IPS-20b (cell line): Measurements from ENCODE around the gene SLCO4A1.

Source experiments
- H3K27ac ChIP-seq: one replicate; pipeline ENCODE4 v1.5.1; 2013; ENCODE audit warnings: low read length
- H3K27me3 ChIP-seq: 2 replicates; pipeline ENCODE4 v1.6.1; 2013; ENCODE audit warnings: mild to moderate bottlenecking, low read length, inconsistent platforms; ENCODE audit not compliant: insufficient read depth
- H3K36me3 ChIP-seq: 2 replicates; pipeline ENCODE4 v1.6.1; 2013; ENCODE audit warnings: low read depth, mild to moderate bottlenecking, inconsistent platforms, low read length, moderate library complexity; ENCODE audit not compliant: insufficient read depth
- H3K4me1 ChIP-seq: 2 replicates; pipeline ENCODE4 v1.6.1; 2013; ENCODE audit warnings: mild to moderate bottlenecking, control low read depth, inconsistent platforms, low read length, moderate library complexity; ENCODE audit not compliant: insufficient read depth
- H3K4me3 ChIP-seq: 2 replicates; pipeline ENCODE4 v1.5.1; 2013; ENCODE audit warnings: mild to moderate bottlenecking, low read length, inconsistent platforms
- H3K9ac ChIP-seq: 2 replicates; pipeline ENCODE4 v1.6.1; 2013; ENCODE audit warnings: low read depth, mild to moderate bottlenecking, inconsistent platforms, low read length, moderate library complexity
- H3K9me3 ChIP-seq: 2 replicates; pipeline ENCODE4 v1.6.1; 2013; ENCODE audit warnings: mild to moderate bottlenecking, low read depth, low read length, inconsistent platforms; ENCODE audit not compliant: insufficient read depth

The SLCO4A1 gene

DNA sequence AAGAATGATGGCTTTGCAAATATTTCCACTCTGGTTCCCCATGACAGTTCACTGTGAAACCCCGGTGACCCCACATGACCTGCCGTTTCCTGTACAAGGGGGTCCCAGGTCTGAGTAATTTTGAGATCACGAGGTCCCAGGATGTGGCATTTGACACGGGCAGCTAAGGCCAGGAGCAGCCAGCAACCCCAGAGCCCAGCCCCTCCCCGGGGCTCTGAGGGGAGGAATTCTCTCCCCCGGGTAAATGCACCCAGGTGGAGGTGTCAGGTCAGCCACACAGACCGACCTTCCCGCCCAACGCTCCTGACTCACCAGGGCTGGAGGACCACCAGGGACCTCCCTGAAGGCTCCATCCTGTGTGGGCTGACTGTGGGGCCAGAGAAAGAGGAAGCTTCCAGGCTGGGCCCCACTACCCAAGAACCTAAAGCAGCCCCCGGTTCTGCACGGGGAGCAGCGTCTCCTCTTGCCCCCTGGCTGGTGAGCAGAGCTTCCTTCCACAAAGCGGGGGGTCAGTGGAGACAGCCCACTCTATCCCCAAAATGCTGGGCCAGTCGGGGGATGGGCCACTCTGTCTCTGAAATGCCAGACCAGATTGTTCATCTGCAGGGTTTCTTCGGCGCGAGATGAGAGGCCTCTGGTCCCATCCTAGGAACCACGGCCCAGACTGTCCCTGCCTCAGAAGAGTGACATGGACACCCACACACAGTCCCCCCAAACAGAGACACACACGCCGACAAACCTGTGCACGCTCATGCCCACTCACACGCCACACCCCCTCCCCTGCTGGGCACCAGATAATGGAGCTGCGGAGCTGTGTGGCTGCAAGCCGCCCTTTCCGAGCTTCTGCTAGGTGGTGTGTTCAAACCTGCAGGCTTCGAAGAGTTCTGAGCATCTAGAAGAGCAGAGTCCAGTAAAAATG, 23.4 kb upstream of the SLCO4A1 start:
- Histone ChIP-seq H3K4me1 (peaks cover 9% of the 10 kb centered on the region), H3K27me3 (no peaks in the 10 kb centered on the region), H3K4me3 (no peak overlapping the region), H3K9me3 (no peaks in the 10 kb centered on the region), H3K27ac (no peak overlapping the region), H3K9ac (no peak overlapping the region), H3K36me3 (no peaks in the 10 kb centered on the region)

DNA sequence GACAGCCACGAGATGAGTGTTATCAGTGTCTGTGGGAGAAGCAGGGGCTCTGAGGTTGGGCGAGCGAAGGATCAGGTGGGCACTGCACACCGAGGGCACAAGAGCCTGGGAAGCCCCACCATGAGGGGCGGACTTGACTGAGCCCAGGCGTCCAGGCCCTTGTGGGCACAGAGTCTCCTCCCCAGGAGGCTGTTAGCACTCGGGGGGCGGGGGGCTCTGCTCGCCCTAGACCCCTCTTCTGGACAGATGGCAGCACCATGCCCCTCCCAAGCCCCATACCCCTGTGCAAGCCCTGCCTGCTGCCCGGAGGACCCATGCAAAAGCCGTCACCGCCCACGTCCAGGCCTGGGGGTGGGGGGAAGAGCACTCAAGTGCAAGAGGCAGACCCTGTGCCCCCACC, 21.7 kb upstream of the SLCO4A1 start:
- Histone ChIP-seq H3K4me1 (peaks cover 12% of the 10 kb centered on the region), H3K9ac (no peak overlapping the region), H3K4me3 (no peak overlapping the region), H3K9me3 (no peaks in the 10 kb centered on the region), H3K27ac (no peak overlapping the region), H3K36me3 (no peaks in the 10 kb centered on the region), H3K27me3 (no peaks in the 10 kb centered on the region)

DNA sequence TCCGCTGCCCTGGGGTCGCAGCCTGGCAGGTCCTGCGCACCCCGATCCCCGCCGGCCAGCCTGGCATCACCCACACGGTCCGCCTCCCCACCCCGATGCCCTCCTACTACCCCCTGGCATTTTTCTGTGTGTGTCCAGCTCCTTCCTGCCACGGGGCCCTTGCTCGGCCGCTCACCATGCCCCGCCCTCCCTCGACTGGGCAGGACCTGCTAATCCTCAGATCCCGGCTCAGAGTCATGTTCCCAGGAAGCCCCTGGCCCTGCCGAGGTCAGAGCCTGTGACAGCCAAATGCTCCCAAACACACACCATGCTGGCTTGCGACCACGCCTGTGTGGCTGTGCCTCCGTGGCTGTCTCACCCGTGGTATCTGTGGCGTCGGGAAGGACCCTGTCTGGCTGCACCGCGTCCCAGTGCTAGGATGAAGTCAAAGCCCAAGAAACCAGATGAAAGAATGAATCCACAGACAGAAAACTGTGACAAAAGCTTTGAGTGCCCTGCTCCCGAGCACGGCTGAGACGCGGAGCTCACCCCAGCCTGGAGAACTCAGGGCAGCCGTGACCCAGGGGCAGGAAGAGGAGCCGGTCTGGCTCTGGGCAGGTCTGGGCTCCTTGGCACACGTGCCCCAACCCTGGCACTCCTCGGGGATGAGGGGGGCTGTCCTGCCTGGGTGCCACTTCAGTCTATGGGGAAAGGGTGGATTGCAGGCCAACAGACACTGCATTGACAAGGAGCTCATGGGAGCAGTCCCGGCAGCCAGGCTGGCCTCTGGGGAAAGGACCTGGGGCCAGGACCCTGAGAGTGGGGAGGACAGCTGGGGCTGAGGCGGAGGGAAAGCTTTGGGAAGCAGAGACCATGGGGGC, 20.8 kb upstream of the SLCO4A1 start:
- H3K4me3 ChIP-seq: no peak overlapping the region
- H3K27me3 ChIP-seq: no peaks in the 10 kb centered on the region
- H3K36me3 ChIP-seq: no peaks in the 10 kb centered on the region
- H3K4me1 ChIP-seq: peaks cover 12% of the 10 kb centered on the region
- H3K9ac ChIP-seq: no peak overlapping the region
- H3K27ac ChIP-seq: no peak overlapping the region
- no peaks in the 10 kb centered on the region for H3K9me3 ChIP-seq

DNA sequence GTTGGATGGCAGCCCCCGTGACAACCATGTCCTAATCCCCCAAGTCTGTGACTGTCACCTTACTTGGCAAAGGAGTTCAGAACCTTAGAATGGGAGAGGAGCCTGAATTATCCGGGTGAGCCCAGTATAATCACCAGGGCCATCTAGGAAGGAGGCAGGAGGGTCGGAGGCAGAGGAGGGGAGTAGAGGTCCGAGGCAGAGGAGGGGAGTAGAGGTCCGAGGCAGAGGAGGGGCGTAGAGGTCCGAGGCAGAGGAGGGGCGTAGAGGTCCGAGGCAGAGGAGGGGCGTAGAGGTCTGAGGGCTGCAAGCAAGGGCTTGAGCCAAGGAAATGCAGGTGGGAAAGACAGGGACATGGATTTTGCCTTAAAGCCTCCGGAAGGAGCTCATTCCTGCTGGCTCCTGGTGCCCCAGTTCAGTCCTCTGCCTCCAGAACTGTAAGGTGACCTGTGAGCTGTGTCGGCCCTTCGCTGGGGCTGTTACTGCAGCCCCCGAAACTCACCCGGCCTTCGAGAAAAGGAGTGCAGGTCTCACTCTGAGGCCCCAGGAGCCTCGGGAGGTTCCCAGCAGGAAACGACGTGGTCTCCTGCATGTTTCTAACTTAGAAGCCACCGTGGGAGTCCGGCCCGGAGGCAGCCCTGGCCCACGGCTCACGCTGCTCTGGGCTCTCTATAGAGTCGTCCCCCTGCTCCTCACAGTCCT, 20.0 kb upstream of the SLCO4A1 start:
- no peaks in the 10 kb centered on the region for H3K36me3 ChIP-seq
- no peak overlapping the region for H3K27ac ChIP-seq
- H3K4me3 ChIP-seq: no peak overlapping the region
- H3K9ac ChIP-seq: no peak overlapping the region
- no peaks in the 10 kb centered on the region for H3K27me3 ChIP-seq
- H3K4me1 ChIP-seq: peaks cover 12% of the 10 kb centered on the region
- no peaks in the 10 kb centered on the region for H3K9me3 ChIP-seq

DNA sequence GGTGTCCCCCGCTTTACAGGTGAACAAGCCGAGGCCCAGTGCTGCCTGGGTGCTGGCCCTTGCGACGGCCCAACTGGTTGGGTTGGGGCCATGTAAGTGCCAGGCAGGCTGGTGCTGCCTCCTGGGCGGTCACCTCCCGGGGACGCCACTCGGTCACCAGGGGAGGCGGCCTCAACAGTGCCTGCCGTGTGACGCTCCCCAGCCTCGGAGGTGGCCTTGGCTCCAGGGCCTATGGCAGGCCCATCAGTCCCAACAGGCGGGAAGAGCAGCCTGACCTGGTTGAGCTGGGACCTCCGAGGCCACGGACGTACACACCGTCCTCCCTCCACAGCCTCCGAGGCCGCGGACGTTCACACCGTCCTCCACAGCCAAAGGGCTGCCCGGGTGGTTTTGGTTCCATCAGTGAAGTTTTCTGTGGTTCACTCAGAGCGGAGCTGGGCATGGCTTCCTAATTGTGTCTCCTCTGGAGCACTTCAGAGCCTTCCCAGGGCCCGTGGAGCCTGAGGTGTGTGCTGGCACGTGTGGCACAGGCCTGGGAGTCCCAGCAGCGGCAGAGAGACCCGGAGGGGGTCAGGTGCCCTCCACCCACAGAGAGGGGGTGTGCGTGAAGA, 19.3 kb upstream of the SLCO4A1 start:
- no peak overlapping the region for H3K27ac ChIP-seq

DNA sequence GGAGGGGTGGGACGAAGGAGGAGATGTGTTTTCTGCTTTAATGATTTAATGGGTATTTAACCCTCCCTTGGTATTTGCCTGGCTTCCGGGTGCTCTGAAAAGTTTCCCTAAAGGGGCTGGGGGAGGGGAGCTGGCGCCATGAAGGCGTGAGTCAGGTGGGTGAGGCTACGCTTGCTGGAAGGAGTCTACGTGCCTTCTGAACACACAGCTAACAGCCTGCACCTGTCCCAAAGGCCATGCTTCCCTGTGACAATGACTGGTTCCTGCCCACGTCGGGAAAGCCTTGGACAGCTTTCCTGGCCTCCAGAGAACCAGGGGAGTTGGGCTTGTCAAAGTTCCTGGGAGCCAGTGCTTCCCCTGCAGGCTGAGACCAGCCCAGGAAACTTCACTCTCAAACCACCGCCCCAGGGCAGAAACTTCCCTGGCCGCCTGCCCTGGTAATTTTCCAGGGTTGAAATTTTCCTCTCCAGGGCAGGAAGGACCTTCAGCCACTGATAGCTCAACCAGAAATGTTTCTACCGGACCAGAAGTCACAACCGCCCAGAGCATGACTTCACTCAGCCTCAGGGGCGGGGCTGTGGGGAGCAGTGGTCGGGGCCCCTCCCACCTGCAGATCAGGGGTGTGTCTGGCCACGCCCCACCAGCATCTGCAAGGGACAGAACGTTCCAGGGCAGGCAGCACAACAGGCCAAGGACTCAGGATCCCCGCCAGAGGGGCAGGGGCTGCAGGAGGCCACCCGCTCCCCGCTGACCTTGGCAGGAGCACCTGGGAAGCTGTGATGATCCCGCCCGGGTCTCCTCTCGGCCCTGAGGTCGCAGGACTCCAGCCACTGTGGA, 18.6 kb upstream of the SLCO4A1 start:
- no peaks in the 10 kb centered on the region for H3K27me3 ChIP-seq
- H3K4me3 ChIP-seq: peak overlapping the region; percentile 34; the same call in 1 of the 2 replicates
- no peak overlapping the region for H3K27ac ChIP-seq
- H3K9ac ChIP-seq: no peak overlapping the region
- peaks cover 16% of the 10 kb centered on the region for H3K4me1 ChIP-seq
- H3K36me3 ChIP-seq: no peaks in the 10 kb centered on the region
- H3K9me3 ChIP-seq: no peaks in the 10 kb centered on the region

More for the DNA sequence above, 19.3 kb upstream of the SLCO4A1 start:
- Histone ChIP-seq H3K36me3 (no peaks in the 10 kb centered on the region), H3K4me1 (peaks cover 12% of the 10 kb centered on the region), H3K9ac (no peak overlapping the region), H3K27me3 (no peaks in the 10 kb centered on the region), H3K9me3 (no peaks in the 10 kb centered on the region), H3K4me3 (no peak overlapping the region)

DNA sequence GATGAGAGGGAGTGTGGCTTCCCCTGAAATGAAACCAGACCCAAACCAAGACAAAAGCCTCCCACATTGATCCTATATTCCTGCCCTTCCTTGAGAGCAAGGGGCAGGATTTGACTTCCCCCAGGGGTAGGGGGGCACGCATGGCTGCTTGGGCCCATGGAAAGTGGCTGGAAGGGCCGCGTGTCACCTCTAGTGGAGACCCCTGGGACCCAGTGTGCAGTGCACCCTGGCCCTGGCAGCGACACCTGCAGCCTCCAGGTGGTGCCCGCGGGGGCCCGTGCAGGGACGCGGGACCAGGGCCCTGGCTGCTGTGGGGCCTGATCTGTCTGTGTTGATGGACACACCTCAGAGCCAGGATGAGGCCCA, 18.0 kb upstream of the SLCO4A1 start:
- H3K9me3 ChIP-seq: no peaks in the 10 kb centered on the region
- no peak overlapping the region; the same call in 1 of the 2 replicates for H3K4me3 ChIP-seq
- H3K27me3 ChIP-seq: no peaks in the 10 kb centered on the region
- H3K4me1 ChIP-seq: peaks cover 12% of the 10 kb centered on the region
- no peaks in the 10 kb centered on the region for H3K36me3 ChIP-seq
- no peak overlapping the region for H3K9ac ChIP-seq
- no peak overlapping the region for H3K27ac ChIP-seq

DNA sequence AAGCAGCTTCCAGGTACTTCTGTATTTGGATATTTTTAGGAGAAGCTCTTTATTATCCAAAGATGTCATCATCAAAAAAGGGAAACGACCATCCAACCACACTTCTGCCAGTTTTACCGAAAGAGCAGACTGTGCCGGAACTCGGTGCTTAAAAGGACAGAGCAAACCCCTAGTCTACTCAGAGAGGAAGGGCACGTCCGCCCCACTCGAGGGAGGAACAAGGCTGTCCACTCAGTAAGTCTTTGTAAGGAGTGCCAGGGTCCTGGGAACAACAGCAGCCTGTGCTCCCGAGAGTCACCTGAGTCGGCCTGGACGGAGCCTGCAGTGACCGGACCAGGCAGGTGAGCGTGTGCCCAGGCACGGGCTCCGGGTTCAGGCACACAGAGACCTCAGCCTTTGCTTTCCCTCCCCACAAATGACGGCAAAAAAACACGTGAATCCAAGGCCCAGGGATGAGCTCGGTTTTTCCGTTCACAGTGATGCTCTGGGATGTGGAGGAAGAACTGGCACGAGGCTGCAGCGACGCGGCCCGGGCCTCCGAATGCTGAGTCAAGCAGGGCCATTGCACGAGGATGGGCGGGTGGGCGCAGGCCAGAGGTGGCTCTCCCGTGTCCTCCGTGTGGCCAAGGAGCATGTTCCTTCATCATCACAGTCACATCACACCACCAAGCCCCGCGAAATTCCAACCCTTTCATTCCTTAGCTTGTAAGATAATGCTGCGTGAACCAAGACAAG, 17.4 kb upstream of the SLCO4A1 start:
- H3K27me3 ChIP-seq: no peaks in the 10 kb centered on the region
- H3K4me1 ChIP-seq: peaks cover 12% of the 10 kb centered on the region
- no peak overlapping the region for H3K27ac ChIP-seq
- H3K36me3 ChIP-seq: no peaks in the 10 kb centered on the region
- H3K9ac ChIP-seq: no peak overlapping the region
- H3K4me3 ChIP-seq: no peak overlapping the region
- no peaks in the 10 kb centered on the region for H3K9me3 ChIP-seq

DNA sequence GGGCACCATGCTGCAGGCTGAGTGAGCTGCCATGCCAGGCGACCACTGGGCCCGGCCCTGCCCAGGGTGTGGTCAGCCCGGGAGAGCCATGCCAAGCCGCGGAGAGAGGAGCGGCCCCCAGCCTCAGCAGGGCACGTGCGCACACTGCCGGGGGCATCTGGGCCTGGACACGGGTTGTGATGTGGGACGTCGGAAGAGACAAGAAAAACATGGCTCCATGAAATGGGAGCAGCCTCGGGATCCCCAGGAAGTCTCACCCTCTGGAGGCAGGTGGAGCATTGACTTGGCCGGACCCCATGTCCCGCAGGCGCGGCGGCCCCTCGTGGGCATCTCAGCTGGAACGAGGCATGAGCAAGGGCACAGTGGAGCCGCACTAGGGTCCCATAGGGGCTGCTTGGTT, 16.8 kb upstream of the SLCO4A1 start:
- H3K27me3 ChIP-seq: no peaks in the 10 kb centered on the region
- H3K4me3 ChIP-seq: no peak overlapping the region
- no peak overlapping the region for H3K27ac ChIP-seq
- H3K4me1 ChIP-seq: peaks cover 12% of the 10 kb centered on the region
- no peaks in the 10 kb centered on the region for H3K36me3 ChIP-seq
- no peaks in the 10 kb centered on the region for H3K9me3 ChIP-seq
- no peak overlapping the region for H3K9ac ChIP-seq

DNA sequence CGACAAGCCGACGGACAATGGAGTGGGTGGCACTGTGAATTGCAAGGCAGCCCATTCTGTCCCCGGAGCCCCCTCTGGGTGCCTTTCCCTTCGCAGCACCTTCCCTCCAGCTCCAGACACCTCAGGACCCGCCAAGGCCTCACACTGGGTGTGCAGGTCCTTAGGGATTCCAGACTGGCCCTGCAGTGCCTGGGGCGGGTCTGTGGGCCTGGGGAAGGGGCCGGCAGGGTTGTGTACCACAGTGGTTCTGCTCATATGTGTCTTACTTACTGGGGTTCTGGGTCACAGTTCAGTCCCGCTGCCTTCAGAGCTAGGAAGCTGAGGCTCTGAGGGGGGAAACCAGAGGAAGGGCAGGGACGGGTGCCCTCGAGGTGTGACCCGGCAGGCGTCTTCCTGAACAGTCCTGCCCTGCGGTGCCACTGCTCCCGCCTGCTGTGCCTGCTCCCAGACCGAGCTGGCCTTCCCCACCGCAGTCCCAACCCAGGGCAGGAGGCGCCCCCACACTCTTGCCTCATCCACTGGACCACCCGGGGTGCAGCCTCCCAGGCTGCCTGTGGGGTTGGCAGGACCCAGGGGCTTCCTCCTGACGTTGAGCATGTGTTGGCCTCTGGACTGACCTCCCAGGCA, 16.3 kb upstream of the SLCO4A1 start:
- H3K9ac ChIP-seq: no peak overlapping the region
- no peaks in the 10 kb centered on the region for H3K27me3 ChIP-seq
- no peak overlapping the region for H3K27ac ChIP-seq
- H3K36me3 ChIP-seq: no peaks in the 10 kb centered on the region
- peaks cover 12% of the 10 kb centered on the region for H3K4me1 ChIP-seq
- H3K4me3 ChIP-seq: no peak overlapping the region
- H3K9me3 ChIP-seq: no peaks in the 10 kb centered on the region
